Measurements from ENCODE around the gene CADM4. TPM values are rescaled to one million over a fixed set of nuclear protein-coding genes. Genes with fewer than 3 reads are reported as not detected.

CADM4 gene
- total and polyA plus RNA-seq, 9 of the 15 experiments (the other 6 are each of a cell fraction or from before 2014, with no cell fraction given), result 0.03 to 4.6 (median 1.3) TPM

GRCh38 chr19:43620061-43621001 lies 19.3 kb downstream of the CADM4 start (continued):
- TF ChIP-seq SMARCE1 (IDR thresholded peaks at IDR 0.05) (peak; percentile 73), ZNF3 (CRISPR knock-in tag; IDR thresholded peaks at IDR 0.05) (no peak), ZNF57 (CRISPR knock-in tag; IDR thresholded peaks at IDR 0.05) (no peak), NR1H2 (CRISPR knock-in tag; IDR thresholded peaks at IDR 0.05) (no peak), CREM (IDR thresholded peaks at IDR 0.05; ENCODE audit: low read depth) (no peak), DNMT1 (IDR thresholded peaks at IDR 0.05) (no peak), HNRNPLL (IDR thresholded peaks at IDR 0.05; ENCODE audit: low read depth, low read length, poor library complexity, severe bottlenecking) (no peak), ZNF24 (IDR thresholded peaks at IDR 0.05) (no peak), SMARCA5 (IDR thresholded peaks at IDR 0.05) (no peak), MITF (IDR thresholded peaks at IDR 0.05) (no peak), FOS (IDR thresholded peaks at IDR 0.05; ENCODE audit: extremely low read depth, insufficient read length) (no peak), MEF2D (tag; conservative IDR thresholded peaks at IDR 0.05; ENCODE audit: low read depth) (no peak), PHB (CRISPR knock-in tag; IDR thresholded peaks at IDR 0.05) (no peak), XRCC4 (IDR thresholded peaks at IDR 0.05; ENCODE audit: extremely low read depth, insufficient read depth, insufficient read length) (no peak), PYGO2 (tag; IDR thresholded peaks at IDR 0.05) (no peak), NFRKB (IDR thresholded peaks at IDR 0.05; ENCODE audit: low read depth) (no peak), MLLT1 (IDR thresholded peaks at IDR 0.05) (no peak), GTF2F1 (IDR thresholded peaks at IDR 0.05; ENCODE audit: low read depth, low read length) (no peak), ARID3A (IDR thresholded peaks at IDR 0.05; ENCODE audit: borderline replicate concordance, low read depth, low read length) (no peak), RERE (CRISPR knock-in tag; IDR thresholded peaks at IDR 0.05; ENCODE audit: borderline replicate concordance) (no peak)
